Islet precursor cell (in vitro differentiated cells): ENCODE measurements around the gene HMCN1.
A peak's percentile ranks its signal among the peaks of the same experiment; 100 is the strongest.
"Not testable (repeated sequence)": the region's sequence is repeated elsewhere in the genome, so short reads cannot be mapped to it uniquely, and the experiment has no call there.

Source experiments
- DNase-seq: peaks from one replicate; pipeline ENCODE4 v3.0.0-alpha.2; 2018

Gene HMCN1

DNA sequence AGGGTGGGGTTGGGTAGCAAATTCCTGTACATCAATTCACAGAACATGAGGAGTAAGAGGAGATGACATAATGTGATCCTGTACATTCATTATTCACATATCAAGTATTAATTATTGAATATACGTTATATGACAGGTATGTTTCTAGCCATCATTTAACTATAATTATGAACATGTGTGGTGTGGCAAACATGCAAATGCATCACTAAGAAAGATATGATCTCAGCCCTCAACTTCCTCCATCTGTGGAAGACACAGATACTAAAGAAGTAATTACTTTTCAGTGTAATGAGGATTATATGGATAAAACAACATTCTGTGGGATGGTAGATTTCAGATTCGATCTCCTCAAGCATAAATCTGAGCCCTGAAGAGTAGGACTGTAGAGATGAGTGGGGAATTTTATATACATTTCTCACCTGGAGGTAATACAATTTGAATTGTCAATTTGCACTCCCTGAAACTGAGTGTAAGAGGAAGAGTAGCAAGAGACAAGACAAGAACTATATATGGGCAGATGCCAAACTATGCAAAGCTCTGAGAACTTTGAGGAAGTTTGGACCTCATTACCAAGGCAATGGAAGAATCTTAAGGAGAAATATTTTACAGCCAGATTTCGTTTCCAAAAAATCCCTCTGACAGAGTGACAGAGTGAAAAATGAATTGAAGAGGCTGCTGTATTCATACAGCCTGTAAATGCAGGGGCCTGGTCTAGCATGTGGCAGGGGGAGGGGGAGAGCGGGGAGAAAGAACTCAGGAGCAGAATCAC is 365.3 kb downstream of the HMCN1 start:
- DNase-seq = no peak

DNA sequence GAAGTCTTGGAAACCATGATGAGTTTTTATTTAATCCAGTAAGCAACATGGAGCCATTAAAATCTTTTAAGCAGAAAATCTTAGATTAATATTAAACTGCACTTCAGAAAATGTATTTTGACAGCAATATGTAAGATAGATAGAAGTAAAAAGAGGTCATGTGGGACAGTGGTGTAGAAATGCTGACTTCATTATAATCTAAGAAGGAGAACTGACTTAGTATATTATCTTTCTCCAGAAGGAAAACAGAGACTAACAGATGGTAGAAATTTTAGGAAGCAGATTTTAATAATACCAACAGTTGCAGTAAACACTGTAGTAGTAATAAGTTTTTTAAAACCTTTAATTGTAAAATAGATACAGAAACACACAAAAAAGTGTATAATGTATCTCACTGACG is 367.9 kb downstream of the HMCN1 start:
- DNase-seq = no peak

DNA sequence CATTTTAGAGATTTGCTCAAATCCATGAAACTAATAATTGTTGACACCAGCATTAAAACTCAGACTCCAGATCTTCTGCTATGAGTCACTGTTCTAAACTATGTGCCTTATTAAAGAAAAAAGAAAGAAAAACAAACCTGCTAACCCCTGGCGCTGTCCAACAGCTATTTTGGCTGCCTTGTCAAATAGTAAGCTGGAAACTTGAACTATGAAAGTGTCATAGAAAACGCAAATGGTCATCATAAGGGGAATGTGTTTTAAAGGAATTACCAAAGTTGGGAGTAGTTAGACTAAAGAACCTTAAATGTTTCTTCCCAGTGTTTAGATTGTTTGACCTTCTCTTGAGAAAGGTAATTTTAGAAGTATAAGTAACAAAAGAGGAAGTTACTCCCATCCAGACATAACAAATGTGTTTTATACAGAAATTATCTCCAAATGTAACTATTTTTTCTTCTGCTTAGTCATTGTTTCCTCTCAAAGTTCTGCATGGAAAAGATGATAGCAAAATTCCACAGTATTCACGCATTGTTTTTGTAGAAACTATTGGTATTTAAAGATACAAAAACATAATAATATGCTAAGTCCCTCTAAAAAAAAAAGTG is 368.5 kb downstream of the HMCN1 start:
- no peak for DNase-seq

DNA sequence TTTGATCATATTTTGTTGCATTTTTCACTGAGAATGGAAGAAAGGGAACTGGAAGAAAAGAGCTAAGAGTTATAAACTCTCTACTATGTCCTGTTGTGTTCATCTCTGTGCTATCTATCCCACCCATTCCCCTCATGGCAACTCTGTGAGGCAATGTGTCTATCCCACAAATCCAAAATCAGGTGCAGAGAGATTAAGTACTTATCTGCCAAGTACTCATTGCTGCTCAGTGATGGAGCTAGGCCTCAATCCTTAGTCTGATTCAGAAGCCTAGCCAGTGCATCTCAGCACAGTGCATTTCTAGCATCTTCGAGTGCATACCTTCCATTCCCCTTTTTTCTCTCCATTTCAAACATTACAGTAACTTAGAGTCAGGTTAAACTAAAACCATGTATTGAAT is 370.3 kb downstream of the HMCN1 start:
- DNase-seq = no peak

DNA sequence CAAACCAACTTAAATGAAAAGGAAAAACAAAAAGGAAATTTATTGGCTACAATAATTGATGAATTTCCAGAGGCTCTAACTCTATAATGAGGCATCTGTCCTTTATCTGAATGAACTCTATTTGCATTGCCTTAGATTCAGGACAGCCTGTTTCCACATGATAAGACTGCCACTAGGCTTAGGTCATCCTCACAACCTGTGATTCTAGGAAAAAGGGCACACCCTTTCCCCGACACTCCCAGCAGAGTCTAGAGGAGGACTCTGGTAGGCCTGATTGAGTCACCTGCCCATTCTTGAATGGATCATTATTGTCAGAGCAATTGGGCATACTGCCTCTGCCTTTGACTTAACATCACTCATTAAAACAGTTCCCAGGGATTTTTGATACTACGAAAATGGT is 378.1 kb downstream of the HMCN1 start:
- peak; percentile 58 for DNase-seq

DNA sequence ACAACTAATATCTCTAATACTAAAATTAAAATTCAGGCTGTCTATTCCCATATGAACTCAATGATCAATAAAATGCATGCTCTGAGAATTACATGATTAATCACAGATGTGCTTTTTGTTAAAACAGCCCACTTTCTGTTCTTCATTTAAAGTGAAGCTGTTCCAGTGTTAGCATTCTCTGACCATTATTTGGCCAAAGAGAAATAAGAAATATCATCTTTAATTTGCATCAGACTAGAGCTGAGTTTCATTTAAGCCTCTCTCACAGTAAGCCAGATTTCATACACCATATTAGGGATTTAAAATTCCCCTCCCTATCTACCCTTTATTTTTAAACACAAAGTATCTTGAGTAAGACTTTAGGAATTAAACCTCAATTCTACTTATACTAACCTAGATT is 379.3 kb downstream of the HMCN1 start:
- no peak for DNase-seq

DNA sequence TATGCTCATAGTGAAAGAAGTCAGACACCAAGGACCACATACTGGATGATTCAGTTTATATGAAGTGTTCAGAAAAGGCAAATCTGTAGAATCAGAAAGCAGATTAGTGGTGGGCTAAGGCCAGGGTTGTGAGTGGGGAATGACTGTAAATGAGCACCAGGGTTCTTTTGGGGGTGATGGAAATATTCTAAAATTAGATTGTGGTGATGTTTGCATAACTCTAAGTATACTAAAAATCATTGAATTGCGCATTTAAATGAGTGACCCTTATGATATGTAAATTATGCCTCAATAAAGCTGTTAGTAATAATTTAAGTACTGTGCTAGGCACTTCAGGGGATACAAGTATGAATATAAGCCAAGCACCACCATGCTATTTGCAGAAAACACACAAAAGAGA is 384.5 kb downstream of the HMCN1 start:
- DNase-seq = no peak

DNA sequence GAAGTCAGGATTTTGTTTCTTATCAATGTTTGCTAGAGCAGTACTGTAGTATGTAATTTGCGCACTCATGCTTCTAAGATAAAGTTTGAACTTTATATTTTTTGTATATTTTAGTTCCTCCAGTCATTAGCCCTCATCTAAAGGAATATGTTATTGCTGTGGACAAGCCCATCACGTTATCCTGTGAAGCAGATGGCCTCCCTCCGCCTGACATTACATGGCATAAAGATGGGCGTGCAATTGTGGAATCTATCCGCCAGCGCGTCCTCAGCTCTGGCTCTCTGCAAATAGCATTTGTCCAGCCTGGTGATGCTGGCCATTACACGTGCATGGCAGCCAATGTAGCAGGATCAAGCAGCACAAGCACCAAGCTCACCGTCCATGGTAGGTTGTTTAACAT is 388.6 kb downstream of the HMCN1 start:
- no peak for DNase-seq

DNA sequence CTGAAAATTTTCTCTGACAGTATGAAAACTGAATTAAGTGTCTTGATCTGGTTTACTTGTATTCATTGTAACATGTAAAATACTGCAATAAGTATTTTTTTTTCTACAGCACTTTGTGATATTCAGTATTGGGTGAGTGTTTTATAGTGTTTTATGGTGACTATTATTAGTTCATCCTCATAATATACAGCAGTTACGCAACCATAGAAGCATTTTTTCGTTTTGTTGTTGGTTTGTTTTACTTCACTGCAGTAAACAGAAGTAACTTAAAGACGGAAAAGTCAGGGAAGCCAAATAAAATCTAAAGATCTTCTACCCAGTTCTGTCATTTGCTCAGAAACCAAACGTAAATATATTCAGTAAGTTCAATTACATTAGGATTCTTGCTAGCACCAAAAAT is 390.8 kb downstream of the HMCN1 start:
- no peak for DNase-seq

DNA sequence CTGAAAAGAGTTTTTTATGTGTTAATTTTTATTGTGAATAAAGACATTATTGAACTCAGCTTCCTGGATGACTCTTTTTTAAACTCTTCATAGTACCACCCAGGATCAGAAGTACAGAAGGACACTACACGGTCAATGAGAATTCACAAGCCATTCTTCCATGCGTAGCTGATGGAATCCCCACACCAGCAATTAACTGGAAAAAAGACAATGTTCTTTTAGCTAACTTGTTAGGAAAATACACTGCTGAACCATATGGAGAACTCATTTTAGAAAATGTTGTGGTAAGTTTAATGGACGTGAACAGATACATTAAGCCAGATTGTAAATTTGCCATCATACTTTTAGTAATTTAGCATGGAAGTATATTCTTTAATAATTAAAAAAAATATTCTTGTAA is 391.3 kb downstream of the HMCN1 start:
- DNase-seq = no peak

DNA sequence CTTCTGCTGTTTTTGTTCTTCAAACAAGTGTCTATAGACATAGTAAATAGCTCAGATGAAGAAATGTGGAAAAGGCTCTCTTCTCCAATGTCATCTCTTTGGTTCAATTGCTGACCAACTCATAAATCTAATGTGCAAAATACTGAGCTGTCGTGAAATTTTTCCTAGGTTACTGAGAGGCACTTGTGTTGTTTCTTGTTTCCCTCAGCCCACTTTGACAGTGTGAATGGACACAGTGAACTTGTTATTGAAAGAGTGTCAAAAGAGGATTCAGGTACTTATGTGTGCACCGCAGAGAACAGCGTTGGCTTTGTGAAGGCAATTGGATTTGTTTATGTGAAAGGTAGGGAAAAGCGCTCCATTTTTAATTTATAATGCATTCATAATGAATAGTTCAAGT is 395.6 kb downstream of the HMCN1 start:
- DNase-seq = no peak

DNA sequence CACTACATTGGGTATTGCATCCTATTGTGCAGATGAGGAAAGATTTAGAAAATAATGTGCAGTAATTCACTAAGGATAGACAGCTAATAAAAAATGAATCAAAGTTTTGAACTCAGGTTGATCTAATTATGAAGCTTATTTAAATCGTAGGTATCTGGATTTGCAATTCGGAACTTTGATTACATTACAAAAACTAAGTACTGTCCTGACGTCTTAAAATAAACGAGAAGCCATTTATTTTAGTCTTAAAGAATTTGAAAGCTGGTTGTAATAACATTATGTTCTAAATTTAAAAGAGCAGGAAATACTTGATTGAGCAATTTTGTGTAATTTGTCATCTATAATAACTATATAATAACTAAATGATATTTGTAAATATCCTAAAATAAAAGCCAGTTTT is 404.9 kb downstream of the HMCN1 start:
- no peak for DNase-seq

DNA sequence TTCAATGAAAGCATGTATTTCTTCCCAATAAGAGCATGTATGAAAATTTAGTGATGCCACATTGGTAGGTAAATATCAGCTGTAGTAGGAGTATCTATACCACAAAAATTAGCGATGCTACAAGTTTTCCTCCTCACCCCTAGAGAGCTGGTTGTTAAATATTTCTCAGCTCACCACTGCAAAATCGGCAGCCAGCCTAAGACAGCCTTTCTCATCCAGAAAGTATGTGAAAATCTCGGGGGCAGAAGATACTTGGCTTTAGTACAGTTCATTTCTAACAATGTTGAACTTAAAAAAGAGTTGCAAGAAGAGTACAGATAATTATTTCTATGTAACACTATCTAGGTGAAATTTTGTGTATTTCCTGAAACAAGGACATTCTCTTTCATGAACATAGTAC is 405.5 kb downstream of the HMCN1 start:
- no peak for DNase-seq

DNA sequence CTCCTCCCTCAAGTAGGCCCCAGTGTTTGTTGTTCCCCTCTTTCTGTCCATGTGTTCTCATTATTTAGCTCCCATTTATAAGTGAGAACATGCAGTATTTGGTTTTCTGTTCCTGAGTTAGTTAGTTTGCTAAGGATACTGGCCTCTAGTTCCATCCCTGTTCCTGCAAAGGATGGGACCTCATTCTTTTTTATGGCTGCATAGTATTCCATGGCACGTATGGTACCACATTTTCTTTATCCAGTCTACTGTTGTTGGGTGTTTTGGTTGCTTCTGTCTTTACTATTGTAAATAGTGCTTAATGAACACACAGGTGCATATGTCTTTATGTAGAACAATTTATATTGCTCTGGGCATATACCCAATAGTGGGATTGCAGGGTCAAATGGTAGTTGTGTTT is 408.0 kb downstream of the HMCN1 start:
- no peak for DNase-seq

DNA sequence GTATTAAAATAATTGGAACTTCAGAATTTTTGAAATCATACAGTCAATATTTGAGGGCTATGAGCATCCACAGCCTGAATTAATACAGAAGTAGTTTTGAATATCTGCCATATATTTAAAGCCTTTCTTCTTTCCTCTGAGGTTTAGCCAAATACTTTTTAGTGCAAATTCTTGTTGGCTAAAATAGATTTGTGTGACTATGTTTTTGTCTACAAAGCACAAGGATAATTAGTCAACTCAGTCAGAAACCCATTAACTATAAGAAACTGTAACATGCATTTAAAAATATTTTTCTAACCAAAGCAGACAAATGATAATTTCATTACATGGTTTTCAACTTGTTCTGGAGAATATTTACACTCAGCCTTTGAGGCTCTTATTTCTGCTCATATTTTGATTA is 408.7 kb downstream of the HMCN1 start:
- no peak for DNase-seq

DNA sequence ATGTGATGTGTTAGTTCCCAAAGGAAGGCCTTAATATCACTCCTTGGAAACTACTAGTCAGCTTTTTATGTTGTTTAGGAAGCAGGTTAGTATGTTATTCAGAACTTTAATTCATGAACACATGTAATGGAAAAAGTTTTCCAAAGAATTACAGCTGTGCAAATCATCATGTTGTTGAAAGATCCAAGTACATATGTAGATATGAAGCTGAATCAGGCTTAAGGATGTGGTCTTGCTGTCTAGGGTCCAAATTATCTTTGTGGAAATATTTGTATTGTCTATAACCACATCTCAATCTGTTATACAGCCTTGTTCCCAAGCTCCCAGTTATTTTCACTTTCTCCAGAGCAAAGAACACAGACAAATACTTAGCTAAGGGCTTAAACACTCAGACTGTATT is 409.3 kb downstream of the HMCN1 start:
- DNase-seq = no peak

DNA sequence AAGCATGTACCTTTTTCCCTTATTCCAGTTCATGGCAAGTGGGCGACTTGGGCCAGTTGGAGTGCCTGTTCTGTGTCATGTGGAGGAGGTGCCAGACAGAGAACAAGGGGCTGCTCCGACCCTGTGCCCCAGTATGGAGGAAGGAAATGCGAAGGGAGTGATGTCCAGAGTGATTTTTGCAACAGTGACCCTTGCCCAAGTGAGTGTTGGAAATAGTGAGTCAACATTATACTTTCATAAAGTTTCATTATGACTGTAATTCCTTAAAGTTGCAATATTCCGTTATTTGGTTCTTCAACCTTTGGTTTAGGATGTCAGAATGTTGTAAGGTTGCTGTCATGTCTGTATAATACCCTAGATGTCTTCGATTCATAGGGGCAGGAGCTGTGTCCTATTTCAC is 410.3 kb downstream of the HMCN1 start:
- no peak for DNase-seq

DNA sequence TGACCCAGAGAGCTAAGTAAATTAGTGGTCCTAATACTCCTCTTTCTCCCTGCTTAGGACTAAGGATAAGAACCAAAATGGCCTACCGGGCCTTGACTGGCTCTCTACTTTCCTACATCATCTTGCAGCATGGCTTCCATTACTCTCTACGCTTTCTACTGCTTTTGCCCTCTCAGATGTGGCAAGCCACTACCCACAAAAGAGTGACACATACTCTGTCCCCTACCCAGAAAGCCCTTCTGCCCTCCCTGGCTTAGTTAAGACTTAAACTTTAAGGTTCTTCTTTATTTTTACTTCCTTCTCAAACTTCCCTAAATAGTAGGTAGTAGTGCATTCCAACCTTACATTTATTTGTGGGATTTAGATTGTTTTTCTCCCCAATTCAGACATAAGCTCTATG is 412.8 kb downstream of the HMCN1 start:
- DNase-seq = no peak

DNA sequence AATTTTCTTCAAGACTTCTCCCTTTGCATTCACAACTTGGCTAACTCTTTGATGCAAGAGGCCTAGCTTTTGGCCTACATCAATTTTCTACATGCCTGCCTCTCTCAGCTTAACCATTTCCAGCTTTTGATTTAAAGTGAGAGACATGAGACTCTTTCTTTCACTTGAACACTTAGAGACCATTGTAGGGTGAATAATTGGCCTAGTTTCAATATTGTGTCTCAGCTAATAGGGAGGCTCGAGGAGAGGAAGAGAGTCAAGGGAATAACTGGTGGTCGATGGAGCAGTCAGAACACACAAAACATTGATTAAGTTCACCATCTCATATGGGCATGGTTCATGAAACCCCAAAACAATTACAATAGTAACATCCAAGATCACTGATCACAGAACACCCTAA is 415.4 kb downstream of the HMCN1 start:
- no peak for DNase-seq

DNA sequence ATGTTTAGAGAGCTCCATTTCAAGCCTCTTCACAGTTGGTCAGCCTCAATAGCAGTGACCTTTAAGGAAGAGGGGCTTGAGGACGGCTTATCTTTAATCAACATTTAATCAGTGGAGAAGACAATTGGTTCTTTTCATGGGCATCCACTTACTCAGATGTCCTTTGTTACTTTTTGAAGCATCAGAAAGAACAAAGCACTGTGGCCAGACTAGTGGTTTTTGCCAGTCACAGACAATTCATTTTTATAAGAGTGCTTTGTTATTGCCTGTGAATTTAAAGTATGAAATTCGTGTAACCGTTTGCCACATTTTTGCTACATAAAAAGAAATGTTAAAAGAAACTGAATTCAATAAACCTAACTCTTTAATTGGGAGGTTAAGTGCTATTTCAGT is 418.0 kb downstream of the HMCN1 start:
- DNase-seq = no peak

DNA sequence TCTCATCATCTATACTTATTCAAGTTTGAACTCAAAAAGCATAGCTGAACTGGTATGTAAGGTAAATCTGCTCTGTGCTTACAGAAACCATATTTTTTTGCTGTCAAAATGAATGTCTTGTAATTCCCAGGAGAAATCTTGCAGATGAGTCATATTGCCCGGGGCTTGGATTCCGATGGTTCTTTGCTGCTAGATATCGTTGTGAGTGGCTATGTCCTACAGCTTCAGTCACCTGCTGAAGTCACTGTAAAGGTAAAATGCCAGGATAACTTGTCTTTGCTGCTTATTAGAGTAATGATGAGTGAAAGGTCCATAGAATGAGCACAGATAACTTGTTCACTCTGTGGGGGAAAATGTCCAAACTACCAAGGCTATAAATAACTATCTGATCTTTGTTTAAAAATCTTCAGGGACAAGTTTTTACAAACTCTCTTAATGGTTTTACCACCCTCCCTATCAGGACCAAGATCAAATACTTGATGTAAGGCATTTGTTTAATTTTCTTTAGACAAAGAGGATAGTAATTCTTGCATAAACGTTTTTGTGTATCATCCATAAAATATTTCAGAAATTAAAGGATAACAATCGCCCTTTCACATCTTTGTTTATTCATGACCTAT is 418.5 kb downstream of the HMCN1 start:
- peak; percentile 91 for DNase-seq

DNA sequence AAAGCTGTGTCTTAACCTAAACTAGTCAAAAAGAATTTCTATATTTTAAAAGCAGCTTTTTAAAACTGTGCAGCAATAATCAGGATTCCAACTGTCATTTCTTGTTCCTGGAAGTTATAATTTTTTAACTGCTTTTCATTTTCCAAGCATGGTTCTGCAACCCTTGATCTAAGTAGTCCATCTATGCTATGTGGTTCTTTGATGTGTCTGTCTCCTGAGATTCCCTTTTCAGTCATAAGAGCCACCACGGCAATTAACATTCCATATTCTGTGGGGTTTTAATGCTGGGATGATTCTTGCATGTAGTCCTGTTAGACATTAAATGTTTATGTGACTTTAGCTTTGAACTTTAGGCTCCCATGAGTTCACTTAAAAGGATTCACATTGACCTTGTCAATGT is 420.5 kb downstream of the HMCN1 start:
- DNase-seq = no peak

DNA sequence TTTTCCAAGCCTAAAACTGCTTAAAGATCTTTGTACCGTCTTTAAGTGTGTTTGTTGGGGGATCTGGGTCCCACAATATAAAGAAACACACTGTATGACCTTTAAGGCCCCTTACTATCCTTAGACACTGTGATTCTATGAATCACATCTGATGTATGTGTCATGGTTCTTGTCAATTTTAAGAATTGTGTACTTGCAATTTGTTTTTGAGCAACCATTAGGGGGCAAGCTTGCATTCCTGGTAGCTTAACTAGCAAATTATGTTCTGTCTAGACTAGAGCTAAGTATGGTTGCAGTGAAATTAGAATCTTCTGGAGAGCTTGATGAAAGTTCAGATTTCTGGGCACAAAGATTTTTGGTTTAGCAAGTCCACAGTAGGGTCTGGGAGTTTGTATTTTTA is 421.4 kb downstream of the HMCN1 start:
- DNase-seq = peak; percentile 57

DNA sequence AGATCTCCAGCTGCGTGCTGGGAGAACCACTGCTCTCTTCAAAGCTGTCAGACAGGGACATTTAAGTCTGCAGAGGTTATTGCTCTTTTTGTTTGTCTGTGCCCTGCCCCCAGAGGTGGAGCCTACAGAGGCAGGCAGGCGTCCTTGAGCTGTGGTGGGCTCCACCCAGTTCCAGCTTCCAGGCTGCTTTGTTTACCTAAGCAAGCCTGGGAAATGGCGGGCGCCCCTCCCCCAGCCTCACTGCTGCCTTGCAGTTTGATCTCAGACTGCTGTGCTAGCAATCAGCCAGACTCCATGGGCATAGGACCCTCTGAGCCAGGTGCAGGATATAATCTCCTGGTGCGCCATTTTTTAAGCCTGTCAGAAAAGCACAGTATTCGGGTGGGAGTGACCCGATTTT is 428.7 kb downstream of the HMCN1 start:
- not testable (repeated sequence) for DNase-seq

DNA sequence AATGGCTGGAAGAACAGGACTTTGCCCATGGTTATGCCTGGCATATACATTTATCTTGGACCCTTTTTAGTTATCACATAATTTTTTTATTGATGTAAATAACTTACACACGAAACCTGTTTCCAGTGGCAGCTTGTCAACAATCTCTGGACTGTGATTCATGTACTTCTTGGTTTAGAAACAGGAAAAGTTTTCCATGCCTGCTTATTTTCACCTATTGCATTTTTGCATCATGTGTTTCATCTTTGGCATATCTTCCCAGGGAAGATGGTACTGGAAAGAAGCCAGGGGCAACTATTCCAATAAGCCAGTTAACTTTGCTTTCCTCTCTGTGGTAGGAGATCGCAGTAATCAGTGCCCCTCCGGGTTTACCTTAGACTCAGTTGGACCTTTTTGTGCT is 430.6 kb downstream of the HMCN1 start:
- no peak for DNase-seq
